OCI-LY1 (cell line): Measurements from ENCODE around the gene MSH3.
A peak's percentile ranks its signal among the peaks of the same experiment; 100 is the strongest.

ENCODE experiments used
- H2AFZ ChIP-seq: fragments of 200-600 bp; sonication (generic), shearing (Covaris generic); 2 replicates; pipeline ENCODE4 v1.6.0; 2014; ENCODE audit warnings: antibody characterized with exemption, mild to moderate bottlenecking, low read length
- H3F3A ChIP-seq: fragments of 200-600 bp; sonication (generic), shearing (Covaris generic); 2 replicates; pipeline ENCODE4 v1.6.0; 2014; ENCODE audit warnings: mild to moderate bottlenecking, antibody characterized with exemption, low read length, moderate library complexity; ENCODE audit not compliant: insufficient read depth
- H3K27ac ChIP-seq: fragments of 200-600 bp; sonication (generic); 2 replicates; pipeline ENCODE4 v1.5.1; 2014; ENCODE audit warnings: low read length, mixed run types, mild to moderate bottlenecking, low read depth; ENCODE audit not compliant: poor library complexity, severe bottlenecking
- H3K27me3 ChIP-seq: fragments of 200-600 bp; sonication (generic); 2 replicates; pipeline ENCODE4 v1.6.0; 2014; ENCODE audit warnings: antibody characterized with exemption, mild to moderate bottlenecking, low read length, moderate library complexity; ENCODE audit not compliant: insufficient read depth
- H3K36me3 ChIP-seq: fragments of 200-600 bp; sonication (generic); 2 replicates; pipeline ENCODE4 v1.6.1; 2014; ENCODE audit warnings: mild to moderate bottlenecking, antibody characterized with exemption, low read length, moderate library complexity, mixed read lengths; ENCODE audit not compliant: insufficient read depth
- H3K4me1 ChIP-seq: fragments of 200-600 bp; sonication (generic); 2 replicates; pipeline ENCODE4 v1.5.1; 2014; ENCODE audit warnings: mild to moderate bottlenecking, low read length, moderate library complexity; ENCODE audit not compliant: insufficient read depth, severe bottlenecking
- H3K4me2 ChIP-seq: fragments of 200-600 bp; sonication (generic), shearing (Covaris generic); 2 replicates; pipeline ENCODE4 v1.6.1; 2014; ENCODE audit warnings: low read length
- H3K4me3 ChIP-seq: fragments of 200-600 bp; sonication (generic); 2 replicates; pipeline ENCODE4 v1.5.1; 2014; ENCODE audit warnings: low read length, low read depth, mild to moderate bottlenecking, mixed read lengths; ENCODE audit not compliant: poor library complexity, severe bottlenecking
- H3K79me2 ChIP-seq: fragments of 200-600 bp; shearing (Covaris generic); 2 replicates; pipeline ENCODE4 v1.6.1; 2016; ENCODE audit warnings: mixed run types, low read length, mixed read lengths; ENCODE audit not compliant: insufficient read depth
- H3K9ac ChIP-seq: fragments of 200-600 bp; sonication (generic), shearing (Covaris generic); 2 replicates; pipeline ENCODE4 v1.6.1; 2014; ENCODE audit warnings: mild to moderate bottlenecking, low read length, mixed read lengths
- H3K9me2 ChIP-seq: fragments of 200-600 bp; sonication (generic), shearing (Covaris generic); 2 replicates; pipeline ENCODE4 v1.6.1; 2014; ENCODE audit warnings: low read depth, mild to moderate bottlenecking, low read length, mixed read lengths
- H3K9me3 ChIP-seq: fragments of 200-600 bp; shearing (Covaris generic); 2 replicates; pipeline ENCODE4 v1.6.1; 2014; ENCODE audit warnings: low read length, mixed read lengths
- H4K20me1 ChIP-seq: fragments of 200-600 bp; sonication (generic), shearing (Covaris generic); 2 replicates; pipeline ENCODE4 v1.6.0; 2016; ENCODE audit warnings: mild to moderate bottlenecking, low read length; ENCODE audit not compliant: insufficient read depth
- CTCF ChIP-seq: fragments of 200-600 bp; sonication (generic), shearing (Covaris generic); IDR thresholded peaks from 2 replicates; pipeline ENCODE4 v1.5.1; 2017; ENCODE audit warnings: mild to moderate bottlenecking, antibody characterized with exemption, low read length, moderate library complexity, mixed read lengths
- EZH2 ChIP-seq: fragments of 200-600 bp; sonication (generic), shearing (Covaris generic); IDR thresholded peaks from 2 replicates; pipeline ENCODE4 v1.8.0; 2017; ENCODE audit warnings: borderline replicate concordance, mixed run types, mild to moderate bottlenecking, antibody characterized with exemption, low read length, moderate library complexity, mixed read lengths

MSH3 gene

GRCh38 chr5:80686757-80687156 is 32.3 kb downstream of the MSH3 start:
- Histone ChIP-seq H3K27ac (no peak overlapping the region), H3K4me2 (no peak overlapping the region), H3K9ac (no peak overlapping the region), H3K4me1 (no peaks in the 10 kb centered on the region), H3K27me3 (no peaks in the 10 kb centered on the region), H3K4me3 (no peak overlapping the region), H3K9me2 (no peaks in the 10 kb centered on the region), H2AFZ (no peak overlapping the region), H3K9me3 (no peaks in the 10 kb centered on the region), H3K36me3 (peaks cover 22% of the 10 kb centered on the region), H4K20me1 (no peaks in the 10 kb centered on the region), H3F3A (no peaks in the 10 kb centered on the region), H3K79me2 (no peaks in the 10 kb centered on the region)
- TF ChIP-seq EZH2 (no peak), CTCF (peak; percentile 29)

- Histone ChIP-seq H3F3A (no peaks in the 10 kb centered on the region), H3K4me1 (no peaks in the 10 kb centered on the region), H3K79me2 (no peaks in the 10 kb centered on the region), H3K36me3 (peaks cover 3% of the 10 kb centered on the region), H3K27me3 (no peaks in the 10 kb centered on the region), H3K4me3 (no peak overlapping the region), H3K9me3 (no peaks in the 10 kb centered on the region), H3K9ac (no peak overlapping the region), H3K4me2 (no peak overlapping the region), H3K27ac (no peak overlapping the region), H4K20me1 (no peaks in the 10 kb centered on the region), H2AFZ (no peak overlapping the region), H3K9me2 (no peaks in the 10 kb centered on the region)
- TF ChIP-seq EZH2 = no peak
- no peak for TF ChIP-seq CTCF
Observed at GRCh38 chr5:80688648-80689420, 34.4 kb downstream of the MSH3 start.

GRCh38 chr5:80689627-80690026 is 35.2 kb downstream of the MSH3 start:
- Histone ChIP-seq H3K4me2 (no peak overlapping the region), H3K27ac (no peak overlapping the region), H3K9me2 (no peaks in the 10 kb centered on the region), H3K4me1 (no peaks in the 10 kb centered on the region), H3K79me2 (no peaks in the 10 kb centered on the region), H3K27me3 (no peaks in the 10 kb centered on the region), H2AFZ (no peak overlapping the region), H4K20me1 (no peaks in the 10 kb centered on the region), H3K36me3 (no peaks in the 10 kb centered on the region), H3K9ac (no peak overlapping the region), H3K4me3 (no peak overlapping the region), H3F3A (no peaks in the 10 kb centered on the region), H3K9me3 (no peaks in the 10 kb centered on the region)
- no peak for TF ChIP-seq CTCF
- no peak for TF ChIP-seq EZH2
